ENCODE results near the gene JUND.

DNA sequence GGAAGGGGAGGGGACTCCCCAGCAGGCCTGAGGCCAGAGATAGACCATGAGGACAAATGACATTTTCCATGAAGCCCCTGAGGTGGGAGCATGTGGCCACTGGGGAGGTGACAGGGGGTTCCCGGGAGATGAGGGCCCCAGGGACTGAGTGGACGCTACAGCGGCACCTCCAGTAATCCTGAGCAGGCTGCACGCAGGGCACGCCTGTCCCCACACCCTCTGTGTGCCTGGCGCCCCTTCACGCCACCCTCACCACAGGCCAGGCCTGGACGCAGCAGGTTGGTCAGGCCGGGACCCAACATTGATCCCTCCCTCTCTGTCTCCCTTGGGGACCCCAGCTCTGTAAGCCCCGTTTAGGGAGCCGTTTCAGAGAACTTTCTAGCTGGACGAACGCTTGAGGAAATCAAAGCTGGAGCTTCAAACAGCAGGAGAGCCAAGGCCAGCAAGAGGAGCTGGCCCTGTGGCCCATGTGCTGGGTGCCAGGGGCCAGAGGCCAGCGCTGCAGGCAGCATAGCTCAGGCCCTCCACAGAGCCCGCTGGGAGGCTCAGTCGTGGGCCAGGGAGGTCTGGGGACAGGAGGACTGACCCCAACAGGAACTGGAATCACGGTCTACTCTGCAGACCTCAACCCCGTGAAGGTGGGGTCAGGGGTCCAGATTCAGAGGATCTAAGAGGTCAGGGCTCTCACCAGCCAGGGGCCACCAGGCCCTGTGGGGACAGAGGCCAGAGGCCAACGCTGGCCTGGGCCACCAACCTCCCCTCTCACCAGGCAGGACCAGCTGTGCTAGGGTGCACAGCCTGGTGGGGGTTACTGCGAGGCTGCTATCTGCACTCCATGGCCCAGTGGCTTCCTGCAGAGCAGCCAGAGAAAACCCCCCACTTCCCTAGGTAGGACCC lies 26.9 kb upstream of the JUND start:
- TF ChIP-seq, protein P1, sequence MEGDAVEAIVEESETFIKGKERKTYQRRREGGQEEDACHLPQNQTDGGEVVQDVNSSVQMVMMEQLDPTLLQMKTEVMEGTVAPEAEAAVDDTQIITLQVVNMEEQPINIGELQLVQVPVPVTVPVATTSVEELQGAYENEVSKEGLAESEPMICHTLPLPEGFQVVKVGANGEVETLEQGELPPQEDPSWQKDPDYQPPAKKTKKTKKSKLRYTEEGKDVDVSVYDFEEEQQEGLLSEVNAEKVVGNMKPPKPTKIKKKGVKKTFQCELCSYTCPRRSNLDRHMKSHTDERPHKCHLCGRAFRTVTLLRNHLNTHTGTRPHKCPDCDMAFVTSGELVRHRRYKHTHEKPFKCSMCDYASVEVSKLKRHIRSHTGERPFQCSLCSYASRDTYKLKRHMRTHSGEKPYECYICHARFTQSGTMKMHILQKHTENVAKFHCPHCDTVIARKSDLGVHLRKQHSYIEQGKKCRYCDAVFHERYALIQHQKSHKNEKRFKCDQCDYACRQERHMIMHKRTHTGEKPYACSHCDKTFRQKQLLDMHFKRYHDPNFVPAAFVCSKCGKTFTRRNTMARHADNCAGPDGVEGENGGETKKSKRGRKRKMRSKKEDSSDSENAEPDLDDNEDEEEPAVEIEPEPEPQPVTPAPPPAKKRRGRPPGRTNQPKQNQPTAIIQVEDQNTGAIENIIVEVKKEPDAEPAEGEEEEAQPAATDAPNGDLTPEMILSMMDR (conservative IDR thresholded peaks at IDR 0.05; ENCODE audit: low read depth, low read length), result no peak
- TF ChIP-seq RCOR1 (IDR thresholded peaks at IDR 0.05; ENCODE audit: insufficient replicate concordance, low read length) (no peak), MXI1 (IDR thresholded peaks at IDR 0.05; ENCODE audit: borderline replicate concordance, low read depth, low read length) (no peak), RAD21 (IDR thresholded peaks at IDR 0.05; ENCODE audit: low read length) (no peak), POLR2A (IDR thresholded peaks at IDR 0.05; ENCODE audit: low read depth, low read length) (no peak), CEBPB (IDR thresholded peaks at IDR 0.05; ENCODE audit: low read depth, low read length) (no peak), BHLHE40 (IDR thresholded peaks at IDR 0.05; ENCODE audit: low read depth, low read length) (no peak), MAZ (IDR thresholded peaks at IDR 0.05; ENCODE audit: borderline replicate concordance, low read depth, low read length) (no peak), ELK1 (IDR thresholded peaks at IDR 0.05; ENCODE audit: borderline replicate concordance, low read depth, low read length) (no peak), MAFK (IDR thresholded peaks at IDR 0.05; ENCODE audit: low read depth, low read length) (no peak), USF2 (IDR thresholded peaks at IDR 0.05; ENCODE audit: low read depth, low read length) (no peak), SMC3 (IDR thresholded peaks at IDR 0.05; ENCODE audit: low read depth, low read length) (no peak)
